GM12892 (cell line): ENCODE measurements around the gene SH2B2.
"Not testable (repeated sequence)": the region's sequence is repeated elsewhere in the genome, so short reads cannot be mapped to it uniquely, and the experiment has no call there.

Experiments used
- POLR2A ChIP-seq: IDR thresholded peaks from 2 replicates; pipeline ENCODE4 v1.6.1; 2011; ENCODE audit warnings: low read depth, low read length, control low read depth
- POLR2AphosphoS5 ChIP-seq: IDR thresholded peaks from 2 replicates; pipeline ENCODE4 v1.6.1; 2011; ENCODE audit warnings: low read depth, low read length, control low read depth

DNA sequence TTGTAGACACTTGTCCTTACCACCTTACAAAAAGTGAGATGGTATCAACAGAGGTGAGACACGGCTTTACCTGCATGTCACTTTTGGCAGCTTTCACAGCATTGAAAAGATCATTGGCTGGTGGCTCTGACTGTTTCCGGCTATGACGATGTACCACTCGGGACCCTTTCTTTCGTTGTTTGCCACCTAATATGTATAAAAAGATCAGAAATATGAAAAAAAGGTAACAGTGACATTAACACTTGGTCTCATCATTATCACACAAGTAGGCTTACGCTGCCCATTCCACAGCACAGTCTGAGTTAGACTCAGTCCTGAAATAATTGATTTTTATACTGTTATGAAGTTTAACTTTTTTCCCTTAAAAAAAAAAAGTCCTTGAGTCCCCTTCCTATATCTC, 40.5 kb downstream of the SH2B2 start:
- not testable (repeated sequence) for TF ChIP-seq POLR2AphosphoS5, POLR2A
